ENCODE results near the gene KRTAP4-12. TPM values are rescaled to one million over a fixed set of nuclear protein-coding genes. Genes with fewer than 3 reads are reported as not detected.
"Not testable (repeated sequence)": the region's sequence is repeated elsewhere in the genome, so short reads cannot be mapped to it uniquely, and the experiment has no call there.

KRTAP4-12 gene
- total RNA-seq, 2 donors from 2014 or later = not detected

DNA sequence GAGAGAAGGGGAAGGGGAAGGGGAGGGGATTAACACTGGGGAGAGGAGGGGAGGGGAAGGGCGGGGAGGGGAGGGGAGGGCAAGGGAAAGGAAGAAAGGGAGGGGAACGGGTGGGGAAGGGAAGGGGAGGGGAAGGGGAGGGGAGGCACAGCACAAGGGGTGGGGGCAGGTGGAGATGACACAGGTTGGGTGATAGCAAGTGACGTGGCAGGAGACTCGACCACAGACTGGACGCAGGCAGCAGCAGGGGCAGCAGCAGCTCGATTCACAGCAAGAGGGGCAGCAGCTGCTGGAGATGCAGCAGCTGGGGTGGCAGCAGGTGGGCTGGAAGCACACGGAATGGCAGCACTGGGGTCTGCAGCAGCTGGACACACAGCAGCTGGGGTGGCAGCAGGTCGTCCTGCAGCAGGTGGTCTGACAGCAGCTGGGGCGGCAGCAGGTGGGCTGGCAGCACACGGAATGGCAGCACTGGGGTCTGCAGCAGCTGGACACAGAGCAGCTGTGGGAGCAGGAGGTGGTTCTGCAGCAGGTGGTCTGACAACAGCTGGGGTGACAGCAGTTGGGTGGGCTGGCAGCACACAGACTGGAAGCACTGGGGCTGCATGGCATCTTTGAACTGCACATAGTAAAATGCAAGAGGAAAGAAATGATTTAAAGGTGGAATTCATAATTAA, 22.3 kb downstream of the KRTAP4-12 start, which contains the start of gene KRTAP4-16:
Gene KRTAP4-16, minus strand, starts transcription at position 624 of the 674 bp plus-strand sequence. Its CDS starts 0 bp downstream, at position 624.
- intact Hi-C loops (cut with DNase I) = no loop called here

DNA sequence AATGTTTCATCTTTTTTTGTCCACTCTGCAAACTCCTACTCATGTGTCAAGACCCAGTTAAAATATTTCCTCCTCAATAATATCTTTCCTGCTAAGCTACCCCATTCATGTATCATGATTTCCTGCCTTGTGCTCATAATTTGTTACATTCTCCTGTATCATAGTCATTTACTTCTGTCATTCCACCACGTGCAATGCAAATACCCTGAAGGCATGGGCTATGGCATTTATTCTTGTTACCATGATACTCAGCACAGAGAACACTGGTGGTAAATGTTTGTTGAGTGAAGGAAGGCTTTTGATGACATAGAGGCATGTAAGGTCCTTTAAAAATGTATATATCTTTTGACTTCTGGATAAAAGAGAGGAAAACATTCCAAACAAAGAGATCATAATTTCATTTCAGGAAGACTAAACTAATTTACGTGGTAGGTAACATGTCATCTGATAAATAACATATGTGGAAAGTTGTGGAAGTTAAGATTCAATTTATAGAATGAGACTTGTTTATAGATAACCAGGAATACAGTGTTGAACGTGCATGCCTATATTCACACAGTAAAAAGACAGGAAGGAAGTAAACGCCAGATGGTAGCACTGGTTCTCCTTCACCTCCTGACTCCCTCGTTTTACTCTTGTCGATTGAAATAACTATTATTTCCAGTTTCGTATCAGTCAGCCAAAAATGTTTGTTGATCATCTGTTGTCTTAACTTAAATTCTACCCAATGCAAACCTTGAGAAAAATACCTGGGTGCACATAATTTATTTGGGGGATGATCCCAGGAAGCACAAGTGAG, 24.1 kb downstream of the KRTAP4-12 start:
- intact Hi-C loops (cut with DNase I); H3K36me3 ChIP-seq; H3K9me3 ChIP-seq; H3K27ac ChIP-seq; H3K4me3 ChIP-seq; H3K27me3 ChIP-seq (replicated peaks; ENCODE audit: insufficient read depth); H3K4me1 ChIP-seq (replicated peaks); DNase-seq (ENCODE audit: low spot score): not testable (repeated sequence)
- WGBS = 64% methylated on average over 7 of the region's 7 CpGs

More for the DNA sequence above, 22.3 kb downstream of the KRTAP4-12 start, which contains the start of gene KRTAP4-16:
- Histone ChIP-seq H3K27me3 (replicated peaks; ENCODE audit: insufficient read depth) (no peaks in the 10 kb centered on the region), H3K36me3 (no peaks in the 10 kb centered on the region), H3K4me3 (no peak within 1 kb of the TSS), H3K9me3 (no peaks in the 10 kb centered on the region), H3K4me1 (replicated peaks) (no peaks in the 10 kb centered on the region), H3K27ac (no peak within 1 kb of the TSS)
- DNase-seq (ENCODE audit: low spot score) = no peak
- 61% methylated on average over 10 of the region's 10 CpGs for WGBS
- TF ChIP-seq POLR2AphosphoS5 (IDR thresholded peaks at IDR 0.05) (no peak), POLR2A (IDR thresholded peaks at IDR 0.05) (no peak)
- TF ChIP-seq, protein P1, sequence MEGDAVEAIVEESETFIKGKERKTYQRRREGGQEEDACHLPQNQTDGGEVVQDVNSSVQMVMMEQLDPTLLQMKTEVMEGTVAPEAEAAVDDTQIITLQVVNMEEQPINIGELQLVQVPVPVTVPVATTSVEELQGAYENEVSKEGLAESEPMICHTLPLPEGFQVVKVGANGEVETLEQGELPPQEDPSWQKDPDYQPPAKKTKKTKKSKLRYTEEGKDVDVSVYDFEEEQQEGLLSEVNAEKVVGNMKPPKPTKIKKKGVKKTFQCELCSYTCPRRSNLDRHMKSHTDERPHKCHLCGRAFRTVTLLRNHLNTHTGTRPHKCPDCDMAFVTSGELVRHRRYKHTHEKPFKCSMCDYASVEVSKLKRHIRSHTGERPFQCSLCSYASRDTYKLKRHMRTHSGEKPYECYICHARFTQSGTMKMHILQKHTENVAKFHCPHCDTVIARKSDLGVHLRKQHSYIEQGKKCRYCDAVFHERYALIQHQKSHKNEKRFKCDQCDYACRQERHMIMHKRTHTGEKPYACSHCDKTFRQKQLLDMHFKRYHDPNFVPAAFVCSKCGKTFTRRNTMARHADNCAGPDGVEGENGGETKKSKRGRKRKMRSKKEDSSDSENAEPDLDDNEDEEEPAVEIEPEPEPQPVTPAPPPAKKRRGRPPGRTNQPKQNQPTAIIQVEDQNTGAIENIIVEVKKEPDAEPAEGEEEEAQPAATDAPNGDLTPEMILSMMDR (IDR thresholded peaks at IDR 0.05) = no peak

DNA sequence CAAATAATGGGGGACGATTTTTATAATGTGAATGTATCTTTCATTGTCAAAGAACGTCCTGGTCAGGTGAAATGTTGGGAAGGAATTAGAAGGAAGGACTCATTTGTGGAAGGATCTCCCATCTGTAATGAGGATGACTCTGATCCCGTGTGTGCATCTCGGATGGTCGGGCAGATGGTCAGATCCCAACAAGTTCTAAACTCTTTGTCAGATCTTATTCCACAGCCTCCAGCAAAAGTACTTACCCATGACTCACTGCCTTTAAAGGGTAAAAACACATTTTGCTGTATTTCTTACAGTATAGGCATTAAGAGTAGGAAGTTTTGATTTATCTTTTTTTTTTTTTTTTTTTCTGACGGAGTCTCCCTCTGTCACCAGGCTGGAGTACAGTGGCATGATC, 25.5 kb downstream of the KRTAP4-12 start:
- no peak for TF ChIP-seq POLR2AphosphoS5 (IDR thresholded peaks at IDR 0.05)
- TF ChIP-seq, protein P1 (IDR thresholded peaks at IDR 0.05) = no peak
- TF ChIP-seq POLR2A (IDR thresholded peaks at IDR 0.05) = no peak
- Histone ChIP-seq H3K27me3 (replicated peaks; ENCODE audit: insufficient read depth) (no peaks in the 10 kb centered on the region), H3K4me3 (no peak overlapping the region), H3K36me3 (no peaks in the 10 kb centered on the region), H3K9me3 (no peaks in the 10 kb centered on the region), H3K27ac (no peak overlapping the region), H3K4me1 (replicated peaks) (no peaks in the 10 kb centered on the region)
- DNase-seq (ENCODE audit: low spot score) = no peak
- intact Hi-C loops (cut with DNase I) = no loop called here
- 81% methylated on average over 6 of the region's 6 CpGs for WGBS

DNA sequence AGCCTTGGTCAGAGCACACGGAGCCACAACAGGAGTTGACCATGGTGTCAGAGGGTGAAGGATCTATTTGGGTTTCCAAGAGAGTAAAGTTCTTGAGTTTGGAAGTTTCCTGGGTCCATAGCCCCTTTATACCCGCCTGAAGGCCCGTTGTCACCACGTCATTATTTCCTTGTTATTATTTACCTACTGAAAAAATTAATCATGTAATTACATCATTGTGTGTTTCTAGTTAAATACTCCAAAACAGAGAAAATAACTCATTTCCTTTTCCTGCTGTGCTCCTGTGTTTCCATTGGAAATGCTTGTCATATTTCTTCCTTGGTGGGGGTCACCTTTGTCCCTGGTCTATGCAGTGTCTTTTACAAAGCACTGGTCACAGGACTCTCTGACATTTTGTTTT, 25.9 kb downstream of the KRTAP4-12 start, which contains the start of gene KRTAP4-8:
Gene KRTAP4-8, minus strand, starts transcription at position 101 of the 400 bp plus-strand sequence. Its CDS starts 58 bp downstream, at position 43.
- Histone ChIP-seq H3K4me3 (no peak within 1 kb of the TSS), H3K36me3 (no peaks in the 10 kb centered on the region), H3K27ac (no peak within 1 kb of the TSS), H3K4me1 (replicated peaks) (no peaks in the 10 kb centered on the region), H3K27me3 (replicated peaks; ENCODE audit: insufficient read depth) (no peaks in the 10 kb centered on the region), H3K9me3 (no peaks in the 10 kb centered on the region)
- intact Hi-C loops (cut with DNase I) = no loop called here
- TF ChIP-seq POLR2AphosphoS5 (IDR thresholded peaks at IDR 0.05) (no peak), POLR2A (IDR thresholded peaks at IDR 0.05) (no peak)
- TF ChIP-seq, protein P1 (IDR thresholded peaks at IDR 0.05) = no peak
- DNase-seq (ENCODE audit: low spot score) = no peak
- 79% methylated on average over 4 of the region's 4 CpGs for WGBS

DNA sequence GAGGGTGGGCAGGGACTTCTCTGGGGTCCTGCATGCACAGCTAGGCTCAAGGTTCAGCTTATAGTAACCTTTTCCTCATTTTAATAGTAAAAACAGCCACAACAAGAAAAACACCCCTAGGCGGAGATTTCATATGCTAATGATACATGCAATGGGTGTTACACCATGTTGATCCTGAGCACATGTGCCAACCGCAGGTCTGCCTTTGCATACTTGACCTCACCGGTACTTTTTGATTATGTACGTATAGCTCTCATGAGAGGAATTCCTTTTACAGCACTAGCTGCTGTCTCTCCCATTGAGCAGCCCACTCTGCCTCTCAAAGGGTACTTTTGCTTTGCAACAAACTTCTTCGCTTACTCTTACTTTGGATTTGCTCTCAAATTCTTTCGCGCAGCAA, 27.9 kb downstream of the KRTAP4-12 start:
- TF ChIP-seq POLR2A (IDR thresholded peaks at IDR 0.05) = no peak
- no peak for TF ChIP-seq POLR2AphosphoS5 (IDR thresholded peaks at IDR 0.05)
- TF ChIP-seq, protein P1 (IDR thresholded peaks at IDR 0.05) = no peak
- WGBS = 84% methylated on average over 7 of the region's 7 CpGs
- Histone ChIP-seq H3K27ac (no peak overlapping the region), H3K36me3 (no peaks in the 10 kb centered on the region), H3K4me3 (no peak overlapping the region), H3K27me3 (replicated peaks; ENCODE audit: insufficient read depth) (no peaks in the 10 kb centered on the region), H3K9me3 (no peaks in the 10 kb centered on the region), H3K4me1 (replicated peaks) (no peaks in the 10 kb centered on the region)
- intact Hi-C loops (cut with DNase I) = no loop called here
- DNase-seq (ENCODE audit: low spot score) = no peak

DNA sequence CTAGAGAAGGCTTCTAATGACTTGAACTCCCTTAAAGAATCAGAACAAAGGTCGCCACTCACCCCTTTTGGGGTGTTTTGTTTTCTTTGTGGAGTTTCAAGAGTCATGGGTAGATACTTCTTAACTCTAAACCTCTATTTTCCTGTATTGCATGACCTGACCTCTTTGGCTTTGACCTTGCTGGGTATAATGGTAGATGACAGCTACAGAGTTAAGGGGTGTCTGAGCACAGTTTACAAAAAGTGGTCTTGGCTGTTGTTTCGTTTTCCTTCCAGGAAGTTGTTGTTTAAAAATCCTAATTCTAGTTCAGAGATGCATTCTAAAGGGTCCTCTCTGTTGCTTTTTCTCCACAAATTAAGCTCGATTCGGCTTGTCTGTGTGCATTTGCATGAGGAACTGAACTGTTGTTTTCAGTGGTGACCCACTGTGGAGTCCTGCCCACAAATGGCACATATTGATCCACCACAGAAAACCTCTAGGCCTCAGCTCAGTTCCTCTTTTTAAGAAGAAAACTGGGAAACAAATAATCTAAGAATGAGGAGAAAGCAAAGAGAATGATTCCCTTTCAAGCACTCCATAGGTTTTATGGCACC, 35.1 kb downstream of the KRTAP4-12 start:
- H3K36me3 ChIP-seq; H3K4me1 ChIP-seq (replicated peaks); H3K4me3 ChIP-seq; H3K27ac ChIP-seq; H3K9me3 ChIP-seq; intact Hi-C loops (cut with DNase I); H3K27me3 ChIP-seq (replicated peaks; ENCODE audit: insufficient read depth); DNase-seq (ENCODE audit: low spot score): not testable (repeated sequence)
- 68% methylated on average over 4 of the region's 4 CpGs for WGBS

DNA sequence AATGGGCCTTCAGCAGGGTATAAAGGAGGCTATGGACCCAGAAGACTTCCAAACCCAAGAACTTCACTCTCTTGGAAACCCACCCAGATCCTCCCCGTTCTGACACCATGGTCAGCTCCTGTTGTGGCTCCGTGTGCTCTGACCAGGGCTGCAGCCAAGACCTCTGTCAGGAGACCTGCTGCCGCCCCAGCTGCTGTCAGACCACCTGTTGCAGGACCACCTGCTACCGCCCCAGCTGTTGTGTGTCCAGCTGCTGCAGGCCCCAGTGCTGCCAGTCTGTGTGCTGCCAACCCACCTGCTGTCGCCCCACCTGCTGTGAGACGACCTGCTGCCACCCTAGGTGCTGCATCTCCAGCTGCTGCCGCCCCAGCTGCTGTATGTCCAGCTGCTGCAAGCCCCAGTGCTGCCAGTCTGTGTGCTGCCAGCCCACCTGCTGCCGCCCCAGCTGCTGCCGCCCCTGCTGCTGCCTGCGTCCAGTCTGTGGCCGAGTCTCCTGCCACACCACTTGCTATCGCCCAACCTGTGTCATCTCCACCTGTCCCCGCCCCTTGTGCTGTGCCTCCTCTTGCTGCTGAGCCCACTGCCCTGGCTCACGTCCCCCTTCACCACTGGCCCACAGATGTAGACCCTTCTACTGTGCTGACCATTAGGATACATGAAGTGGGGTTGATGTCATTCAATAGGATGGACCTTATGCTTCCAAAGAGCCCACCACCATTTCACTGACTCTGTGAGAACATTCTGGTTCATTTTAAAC, 39.7 kb downstream of the KRTAP4-12 start, which contains the start of gene KRTAP4-7:
Gene KRTAP4-7, plus strand, starts transcription at position 51 of the 757 bp plus-strand sequence. Its CDS starts 57 bp downstream, at position 108.
- H3K36me3 ChIP-seq; intact Hi-C loops (cut with DNase I); H3K9me3 ChIP-seq; H3K27me3 ChIP-seq (replicated peaks; ENCODE audit: insufficient read depth); H3K4me3 ChIP-seq; H3K27ac ChIP-seq; DNase-seq (ENCODE audit: low spot score); H3K4me1 ChIP-seq (replicated peaks): not testable (repeated sequence)
- WGBS = 98% methylated on average over 6 of the region's 14 CpGs
